Brain pericyte (primary cell): ENCODE data around the gene MMP25.
"Not testable (repeated sequence)": the region's sequence is repeated elsewhere in the genome, so short reads cannot be mapped to it uniquely, and the experiment has no call there.

Experiments used
- DNase-seq: peaks from one replicate; pipeline ENCODE4 v3.0.0-alpha.2; 2012; ENCODE audit warnings: low read depth, low spot score

The MMP25 gene

GRCh38 chr16:3072148-3072547 lies 25.8 kb downstream of the MMP25 start:
- DNase-seq, result not testable (repeated sequence)

GRCh38 chr16:3072576-3073263 lies 26.4 kb downstream of the MMP25 start:
- not testable (repeated sequence) for DNase-seq

- no peak for DNase-seq
Observed at GRCh38 chr16:3073448-3073847, 27.1 kb downstream of the MMP25 start.

- no peak for DNase-seq
Observed at GRCh38 chr16:3074860-3075522, 28.6 kb downstream of the MMP25 start.

- no peak for DNase-seq
Observed at GRCh38 chr16:3075523-3075915, 29.2 kb downstream of the MMP25 start.

- not testable (repeated sequence) for DNase-seq
Observed at GRCh38 chr16:3075946-3076345, 29.6 kb downstream of the MMP25 start.

- no peak for DNase-seq
Observed at GRCh38 chr16:3076577-3076976, 30.2 kb downstream of the MMP25 start.

- no peak for DNase-seq
Observed at GRCh38 chr16:3080024-3080423, 33.7 kb downstream of the MMP25 start.

GRCh38 chr16:3081957-3082356 lies 35.6 kb downstream of the MMP25 start:
- DNase-seq, result not testable (repeated sequence)

GRCh38 chr16:3083408-3083807 lies 37.0 kb downstream of the MMP25 start:
- not testable (repeated sequence) for DNase-seq

GRCh38 chr16:3084491-3084890 lies 38.1 kb downstream of the MMP25 start:
- no peak for DNase-seq

GRCh38 chr16:3084969-3085670 lies 38.8 kb downstream of the MMP25 start:
- no peak for DNase-seq

- no peak for DNase-seq
Observed at GRCh38 chr16:3085868-3086595, 39.7 kb downstream of the MMP25 start.

GRCh38 chr16:3086596-3087242 lies 40.4 kb downstream of the MMP25 start:
- DNase-seq, result no peak

- no peak for DNase-seq
Observed at GRCh38 chr16:3087243-3088235, 41.2 kb downstream of the MMP25 start.

- no peak for DNase-seq
Observed at GRCh38 chr16:3088450-3088849, 42.1 kb downstream of the MMP25 start.

- DNase-seq, result no peak
Observed at GRCh38 chr16:3088925-3089716, 42.8 kb downstream of the MMP25 start.

GRCh38 chr16:3089717-3090592 lies 43.6 kb downstream of the MMP25 start:
- DNase-seq, result no peak
